ENCODE results near the gene PNKD. TPM values are rescaled to one million over a fixed set of nuclear protein-coding genes. Genes with fewer than 3 reads are reported as not detected.

The PNKD gene
- total and polyA plus RNA-seq, 2 experiments from 2014 or later, result 28.2 to 83.3 TPM

GRCh38 chr2:218274586-218274985 is 4.3 kb downstream of the PNKD start (continued):
- TF ChIP-seq ZNF462 (CRISPR knock-in tag; IDR thresholded peaks at IDR 0.05) (no peak), ZNF114 (CRISPR knock-in tag; IDR thresholded peaks at IDR 0.05) (no peak), CREB1 (CRISPR knock-in tag; IDR thresholded peaks at IDR 0.05; ENCODE audit: low read depth) (no peak), EZH2 (IDR thresholded peaks at IDR 0.05; ENCODE audit: low read depth, unreplicated experiment) (no peak), NANOG (IDR thresholded peaks at IDR 0.05; ENCODE audit: borderline replicate concordance) (no peak)

DNA sequence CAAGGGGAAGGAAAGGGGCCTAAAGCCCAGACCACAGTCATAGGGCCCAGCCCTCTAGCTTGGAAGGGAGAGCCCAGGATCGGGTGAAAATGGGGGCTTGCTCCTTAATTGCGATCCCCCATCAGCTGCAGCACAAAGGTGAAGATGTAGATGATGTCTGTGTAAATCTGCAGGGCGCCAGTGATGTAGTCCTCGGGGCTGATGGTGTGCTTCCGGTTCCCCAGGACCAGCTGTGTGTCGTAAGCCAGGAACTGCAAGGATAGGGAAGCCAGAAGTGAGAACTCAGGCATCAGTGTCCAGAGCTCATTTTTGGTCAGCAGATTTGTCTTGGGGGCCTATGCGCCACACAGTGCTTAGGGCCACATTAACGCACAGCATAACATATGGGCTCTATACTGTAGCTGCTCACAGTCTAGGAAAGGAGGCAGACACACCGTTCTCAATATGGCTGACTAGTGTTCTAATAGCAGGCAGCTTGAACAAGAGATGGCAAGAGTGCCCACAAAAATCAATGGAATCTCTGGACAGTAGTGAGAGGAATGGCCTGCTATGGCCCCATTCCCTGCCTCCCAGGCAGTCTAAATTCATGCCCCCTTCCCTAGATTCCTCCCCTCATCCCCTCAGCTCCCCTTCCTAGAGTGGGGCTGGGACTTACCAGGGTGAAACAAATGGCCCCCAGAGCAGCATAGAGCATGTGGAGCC is 5.2 kb downstream of the PNKD start:
- no peaks in the 10 kb centered on the region for H3K9me3 Mint-ChIP-seq
- H3K79me2 ChIP-seq (replicated peaks; ENCODE audit: insufficient read depth), result no peaks in the 10 kb centered on the region
- no peaks in the 10 kb centered on the region for H4K20me1 ChIP-seq (replicated peaks; ENCODE audit: insufficient read depth)
- no peak overlapping the region for H2AFZ ChIP-seq
- H3K27me3 ChIP-seq (ENCODE audit: insufficient read depth), result no peaks in the 10 kb centered on the region
- H3K9me2 ChIP-seq (ENCODE audit: insufficient read depth), result no peaks in the 10 kb centered on the region
- no peak overlapping the region for H3K27ac ChIP-seq (ENCODE audit: low read depth)
- peaks cover 7% of the 10 kb centered on the region; the same call in 1 of the 2 replicates for H3K4me1 ChIP-seq (ENCODE audit: insufficient read depth)
- no peak overlapping the region for H3K4me3 ChIP-seq
- no peak for DNase-seq (ENCODE audit: low spot score)
- peaks cover 12% of the 10 kb centered on the region for H3K27me3 Mint-ChIP-seq (ENCODE audit: insufficient read depth, low read depth, poor library complexity)
- no peak overlapping the region for H3K4me3 Mint-ChIP-seq
- no peaks in the 10 kb centered on the region for H3F3A ChIP-seq (replicated peaks; ENCODE audit: low read depth)
- no peak overlapping the region for H3K4me2 ChIP-seq
- H3K27ac Mint-ChIP-seq, result no peak overlapping the region
- peaks cover 19% of the 10 kb centered on the region for H3K4me1 Mint-ChIP-seq
- peaks cover 10% of the 10 kb centered on the region for H3K36me3 ChIP-seq (ENCODE audit: insufficient read depth)
- ATAC-seq, result no peak
- peaks cover 28% of the 10 kb centered on the region for H3K36me3 Mint-ChIP-seq (ENCODE audit: low read depth)
- no peak for TF ChIP-seq JUNB (IDR thresholded peaks at IDR 0.05; ENCODE audit: unreplicated experiment)
- TF ChIP-seq ZNF114 (CRISPR knock-in tag; IDR thresholded peaks at IDR 0.05), result no peak
- TF ChIP-seq POLR2AphosphoS5 (IDR thresholded peaks at IDR 0.05; ENCODE audit: low read depth), result no peak
- TF ChIP-seq NANOG (IDR thresholded peaks at IDR 0.05; ENCODE audit: borderline replicate concordance), result no peak
- TF ChIP-seq, protein P1, sequence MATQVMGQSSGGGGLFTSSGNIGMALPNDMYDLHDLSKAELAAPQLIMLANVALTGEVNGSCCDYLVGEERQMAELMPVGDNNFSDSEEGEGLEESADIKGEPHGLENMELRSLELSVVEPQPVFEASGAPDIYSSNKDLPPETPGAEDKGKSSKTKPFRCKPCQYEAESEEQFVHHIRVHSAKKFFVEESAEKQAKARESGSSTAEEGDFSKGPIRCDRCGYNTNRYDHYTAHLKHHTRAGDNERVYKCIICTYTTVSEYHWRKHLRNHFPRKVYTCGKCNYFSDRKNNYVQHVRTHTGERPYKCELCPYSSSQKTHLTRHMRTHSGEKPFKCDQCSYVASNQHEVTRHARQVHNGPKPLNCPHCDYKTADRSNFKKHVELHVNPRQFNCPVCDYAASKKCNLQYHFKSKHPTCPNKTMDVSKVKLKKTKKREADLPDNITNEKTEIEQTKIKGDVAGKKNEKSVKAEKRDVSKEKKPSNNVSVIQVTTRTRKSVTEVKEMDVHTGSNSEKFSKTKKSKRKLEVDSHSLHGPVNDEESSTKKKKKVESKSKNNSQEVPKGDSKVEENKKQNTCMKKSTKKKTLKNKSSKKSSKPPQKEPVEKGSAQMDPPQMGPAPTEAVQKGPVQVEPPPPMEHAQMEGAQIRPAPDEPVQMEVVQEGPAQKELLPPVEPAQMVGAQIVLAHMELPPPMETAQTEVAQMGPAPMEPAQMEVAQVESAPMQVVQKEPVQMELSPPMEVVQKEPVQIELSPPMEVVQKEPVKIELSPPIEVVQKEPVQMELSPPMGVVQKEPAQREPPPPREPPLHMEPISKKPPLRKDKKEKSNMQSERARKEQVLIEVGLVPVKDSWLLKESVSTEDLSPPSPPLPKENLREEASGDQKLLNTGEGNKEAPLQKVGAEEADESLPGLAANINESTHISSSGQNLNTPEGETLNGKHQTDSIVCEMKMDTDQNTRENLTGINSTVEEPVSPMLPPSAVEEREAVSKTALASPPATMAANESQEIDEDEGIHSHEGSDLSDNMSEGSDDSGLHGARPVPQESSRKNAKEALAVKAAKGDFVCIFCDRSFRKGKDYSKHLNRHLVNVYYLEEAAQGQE (IDR thresholded peaks at IDR 0.05; ENCODE audit: unreplicated experiment), result no peak
- TF ChIP-seq EZH2 (IDR thresholded peaks at IDR 0.05; ENCODE audit: low read depth, unreplicated experiment), result no peak
- no peak for TF ChIP-seq ETS1 (IDR thresholded peaks at IDR 0.05)
- TF ChIP-seq EZH2phosphoT487 (IDR thresholded peaks at IDR 0.05; ENCODE audit: unreplicated experiment), result no peak
- no peak for TF ChIP-seq STAT1 (IDR thresholded peaks at IDR 0.05; ENCODE audit: unreplicated experiment)
